CD4-positive, alpha-beta T cell treated with Interferon alpha-2 for 1 hour (primary cell): Measurements from ENCODE around the gene CDC27.
"Not testable (repeated sequence)": the region's sequence is repeated elsewhere in the genome, so short reads cannot be mapped to it uniquely, and the experiment has no call there.

Experiments used
- DNase-seq, 2 donors: peaks; one replicate each; pipeline ENCODE4 v3.0.0-alpha.2; 2020 to 2022

CDC27 gene

DNA sequence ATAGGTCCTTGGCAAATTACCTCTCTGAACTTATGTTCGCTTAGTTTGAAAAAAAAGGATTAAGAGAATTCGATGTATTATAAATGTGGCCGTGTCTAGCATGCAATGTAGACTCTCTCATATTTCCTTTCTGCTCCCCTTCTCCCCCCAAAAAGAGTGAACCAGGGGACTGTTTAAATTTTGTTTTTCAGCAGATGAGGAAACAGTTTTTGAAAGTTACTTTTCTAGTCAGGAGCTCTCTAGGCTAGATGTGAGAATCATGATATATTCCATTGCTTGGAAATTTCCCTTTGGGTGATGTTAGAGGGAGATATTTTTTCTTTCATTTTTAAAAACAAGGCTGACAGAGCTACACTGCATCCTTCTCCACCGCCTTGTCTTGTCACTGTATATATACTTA is 1.1 kb upstream of the CDC27 start:
- DNase-seq, result no peak

DNA sequence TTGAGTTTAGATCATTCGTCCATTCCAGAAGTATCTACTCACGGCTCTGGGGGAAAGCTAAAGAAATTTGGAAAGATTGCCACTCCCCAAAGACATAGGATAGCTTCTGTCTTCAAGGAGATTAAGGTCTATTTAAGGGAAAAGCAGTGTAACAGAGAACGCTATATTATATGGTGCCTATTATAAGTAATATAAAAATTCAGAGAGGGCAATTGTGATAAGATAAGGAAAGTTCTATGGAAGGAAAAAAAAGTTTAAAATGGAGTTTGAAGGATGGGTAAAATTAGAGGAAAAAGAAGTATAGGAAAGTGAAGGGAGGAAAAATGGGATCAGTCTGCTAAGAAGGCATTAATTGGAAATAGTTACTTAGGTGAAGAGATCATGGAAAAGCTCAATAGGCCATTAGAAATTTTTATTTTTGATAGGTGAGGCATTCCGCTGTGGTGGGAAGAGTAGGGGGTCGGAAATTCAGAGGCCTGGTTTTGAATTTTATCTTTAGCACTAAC is 690 bp upstream of the CDC27 start:
- DNase-seq, result no peak

DNA sequence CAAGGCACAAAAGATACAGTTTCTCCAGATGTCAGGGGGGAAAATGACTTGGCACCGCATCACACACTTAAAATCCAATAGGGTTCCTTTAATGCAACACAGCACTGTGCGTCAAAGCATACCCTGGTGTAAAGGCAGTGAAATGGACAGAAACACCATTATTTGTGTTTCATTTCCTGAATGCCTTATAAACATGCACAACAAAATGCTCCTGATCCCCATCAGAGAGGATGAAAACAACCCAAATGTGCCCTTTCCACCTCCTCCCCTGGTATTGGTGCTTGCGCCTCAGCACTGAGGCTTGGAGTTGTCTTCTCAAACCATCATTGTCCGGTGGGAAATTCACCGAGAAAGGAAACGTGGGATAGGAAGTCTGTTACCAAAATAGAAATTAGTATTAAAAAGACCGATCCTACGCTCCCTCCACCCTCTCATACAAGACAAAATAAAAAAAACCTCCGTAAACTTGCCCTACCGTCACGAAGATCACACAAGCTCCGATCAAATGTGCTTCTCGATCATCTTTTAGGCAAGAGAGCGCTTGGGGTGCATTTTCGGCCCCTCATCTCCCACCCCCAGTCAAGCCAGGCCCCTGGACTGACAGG is 722 bp downstream of the CDC27 start:
- peak; percentile 7 to 46 for DNase-seq

DNA sequence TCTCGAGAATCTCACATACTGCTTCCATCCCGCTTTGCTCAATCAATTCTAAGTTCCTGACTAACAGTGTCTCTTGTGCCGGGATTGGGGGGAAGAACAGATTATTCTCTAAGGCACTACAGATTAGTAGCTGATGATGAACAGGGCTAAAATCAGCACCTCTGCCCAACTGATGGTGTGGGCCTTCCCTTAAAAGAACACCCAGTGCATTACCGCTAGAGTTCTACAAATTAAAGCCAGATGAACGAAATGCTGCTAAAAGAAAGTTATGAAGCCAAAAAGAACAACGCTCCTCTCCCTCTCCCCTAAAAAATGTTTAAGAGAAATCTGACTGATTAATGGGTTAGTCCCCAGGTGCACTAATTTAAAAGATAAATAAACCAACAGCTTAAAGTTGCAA is 4.4 kb downstream of the CDC27 start:
- DNase-seq, result no peak

DNA sequence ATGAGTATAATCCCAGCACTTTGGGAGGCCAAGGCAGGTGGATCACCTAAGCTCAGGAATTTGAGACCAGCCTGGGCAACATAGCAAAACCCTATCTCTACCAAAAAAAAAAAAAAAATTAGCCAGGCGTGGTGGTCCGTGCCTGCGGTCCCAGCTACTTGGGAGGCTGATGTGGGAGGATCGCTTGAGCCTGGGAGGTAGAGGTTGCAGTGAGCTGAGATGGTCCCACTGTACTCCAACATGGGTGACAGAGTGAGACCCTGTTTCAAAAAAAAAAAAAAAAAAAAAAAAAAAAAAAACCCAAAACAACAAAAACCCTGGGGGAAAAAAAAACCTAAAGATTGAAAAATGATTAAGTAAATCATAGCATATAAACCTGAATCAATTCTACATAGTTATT is 8.1 kb downstream of the CDC27 start:
- not testable (repeated sequence) for DNase-seq

DNA sequence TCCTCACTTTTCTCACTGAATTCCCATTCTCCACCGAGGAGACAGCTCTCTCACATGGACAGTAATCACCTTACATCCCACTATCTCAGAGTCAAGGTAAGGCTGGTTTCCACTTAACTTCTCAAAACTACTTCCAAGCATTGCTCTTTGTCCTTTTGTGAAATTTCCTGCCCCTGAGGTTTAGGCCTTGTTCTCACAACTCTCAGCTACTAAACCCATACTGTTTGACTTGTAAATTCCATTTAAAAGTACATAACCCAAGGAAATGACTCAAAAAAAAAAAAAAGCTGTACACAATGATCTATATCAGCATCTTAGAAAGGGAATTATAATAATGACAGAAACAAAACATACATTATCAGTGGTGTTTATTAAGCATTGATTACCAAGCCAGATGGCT is 8.8 kb downstream of the CDC27 start:
- no peak for DNase-seq

DNA sequence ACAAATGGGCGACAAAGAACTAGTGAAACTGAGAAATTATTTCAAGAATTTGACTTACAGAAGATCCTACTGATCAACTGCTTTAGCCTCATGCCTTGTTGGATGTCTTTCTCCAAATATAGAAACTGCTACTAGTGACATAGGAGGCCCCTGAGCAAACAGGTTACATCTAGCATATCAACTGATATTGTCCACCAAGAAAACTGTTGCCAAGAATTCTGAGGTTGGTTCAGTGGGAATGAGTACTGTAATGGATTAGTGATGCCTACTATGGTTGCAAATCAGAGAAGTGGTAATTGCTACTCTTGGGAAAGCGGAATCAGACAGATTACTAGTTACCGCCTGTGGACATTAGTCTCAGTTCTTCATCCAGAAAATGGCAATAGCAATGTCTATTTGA is 10.0 kb downstream of the CDC27 start:
- no peak for DNase-seq

DNA sequence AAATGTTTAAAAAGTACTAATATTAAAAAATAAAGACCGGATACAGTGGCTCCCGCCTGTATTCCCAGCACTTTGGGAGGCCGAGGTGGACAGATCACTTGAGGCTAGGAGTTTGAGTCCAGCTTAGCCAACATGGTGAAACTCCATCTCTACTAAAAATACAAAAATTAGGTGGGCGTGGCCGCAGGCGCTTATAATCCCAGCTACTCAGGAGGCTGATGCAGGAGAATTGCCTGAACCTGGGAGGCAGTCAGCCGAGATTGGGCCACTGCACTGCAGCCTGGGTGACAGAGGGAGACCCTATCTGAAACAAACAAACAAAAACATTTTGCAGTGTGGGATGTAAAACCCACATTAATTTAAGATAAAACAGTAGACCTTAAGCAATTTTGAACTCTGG is 11.8 kb downstream of the CDC27 start:
- DNase-seq, result no peak

DNA sequence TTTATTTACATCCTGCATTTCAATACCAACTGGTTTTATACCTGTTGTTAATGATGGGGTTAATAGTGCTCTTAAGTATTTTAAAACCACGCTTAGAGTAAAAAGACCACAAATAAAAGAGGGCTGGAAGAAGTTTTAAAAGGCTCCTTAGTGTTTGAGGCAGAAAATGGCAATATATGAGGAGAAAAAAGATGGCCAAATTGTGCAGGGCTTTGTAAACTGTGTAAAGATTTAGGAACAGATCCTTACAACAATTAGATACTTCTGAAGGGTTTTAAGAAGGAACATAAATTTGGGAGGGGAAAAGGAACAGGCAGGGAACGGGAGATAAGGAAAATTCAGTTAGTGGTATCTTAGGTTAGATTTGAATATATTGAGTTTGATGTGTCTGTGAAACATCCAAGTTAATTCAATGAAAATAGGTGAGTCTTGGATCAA is 12.7 kb downstream of the CDC27 start:
- no peak for DNase-seq

DNA sequence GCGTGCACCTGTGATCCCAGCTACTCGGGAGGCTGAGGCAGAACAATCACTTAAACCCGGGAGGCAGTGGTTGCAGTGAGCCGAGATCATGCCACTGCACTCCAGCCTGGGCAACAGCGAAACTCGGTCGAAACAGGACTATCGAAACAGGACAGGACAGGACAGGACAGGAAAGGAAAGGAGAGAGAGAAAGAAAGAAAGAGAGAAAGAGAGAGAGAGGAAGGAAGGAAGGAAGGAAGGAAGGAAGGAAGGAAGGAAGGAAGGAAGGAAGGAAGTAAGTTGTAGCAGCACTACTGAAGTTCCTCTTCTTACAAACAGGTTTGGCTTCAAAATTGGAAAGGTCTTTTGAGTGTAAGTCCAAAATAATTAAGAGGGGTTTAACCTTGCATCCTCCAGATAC is 14.3 kb downstream of the CDC27 start:
- DNase-seq, result not testable (repeated sequence)

DNA sequence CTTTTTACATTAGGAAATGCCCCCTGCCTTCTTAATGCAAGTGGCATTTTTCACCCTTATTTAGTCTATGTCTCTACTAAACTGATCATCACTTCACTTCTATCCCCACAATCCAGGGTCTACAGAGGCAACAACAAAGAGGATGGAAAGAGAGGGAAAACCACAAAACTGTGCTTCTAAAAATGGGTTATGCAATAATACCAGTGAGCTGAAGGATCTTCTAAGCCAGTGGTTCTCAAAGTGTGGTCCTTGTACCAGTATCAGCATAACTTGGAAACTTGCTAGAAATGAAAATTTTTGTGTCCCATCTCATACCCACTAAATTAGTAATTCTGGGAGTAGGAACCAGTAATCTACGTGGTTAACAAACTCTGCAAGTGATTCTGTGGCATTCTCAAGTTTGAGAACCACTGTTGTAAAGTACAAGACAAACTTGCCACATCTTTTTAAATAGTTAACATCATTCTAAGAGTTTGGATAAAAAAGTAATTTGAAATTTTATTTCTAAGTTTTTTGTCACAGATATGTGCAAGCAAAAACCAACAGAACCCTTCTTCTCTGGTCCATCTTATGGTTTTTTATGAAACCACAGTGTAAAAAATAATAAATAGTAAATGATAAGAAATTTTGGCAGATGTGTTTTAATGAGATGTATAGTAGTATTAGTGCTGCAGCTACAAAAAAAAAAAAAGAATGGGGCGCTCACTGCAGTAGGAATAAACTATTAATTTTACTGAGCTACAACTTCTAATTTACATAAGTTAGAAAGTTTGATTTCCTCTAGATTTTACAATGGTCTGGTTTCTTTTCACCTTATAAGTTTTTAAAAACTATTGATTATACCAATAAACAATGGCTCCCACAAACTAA is 16.2 kb downstream of the CDC27 start:
- no peak for DNase-seq

DNA sequence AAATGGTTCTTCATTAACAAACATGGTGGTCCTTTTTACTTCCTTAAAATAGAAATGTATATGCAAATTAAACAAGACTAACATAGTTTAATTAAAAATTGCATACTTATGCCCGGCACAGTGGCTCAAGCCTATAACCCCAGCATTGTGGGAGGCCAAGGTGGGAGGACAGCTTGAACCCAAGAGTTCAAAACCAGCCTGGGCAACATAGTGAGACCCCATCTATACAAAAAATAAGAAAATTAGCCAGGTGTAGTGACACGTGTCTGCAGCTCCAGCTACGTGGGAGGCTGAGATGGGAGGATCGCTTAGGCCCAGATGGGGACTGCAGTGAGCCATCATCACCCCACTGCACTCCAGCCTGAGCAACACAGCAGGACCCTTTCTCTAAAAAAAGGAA is 18.4 kb downstream of the CDC27 start:
- no peak for DNase-seq

DNA sequence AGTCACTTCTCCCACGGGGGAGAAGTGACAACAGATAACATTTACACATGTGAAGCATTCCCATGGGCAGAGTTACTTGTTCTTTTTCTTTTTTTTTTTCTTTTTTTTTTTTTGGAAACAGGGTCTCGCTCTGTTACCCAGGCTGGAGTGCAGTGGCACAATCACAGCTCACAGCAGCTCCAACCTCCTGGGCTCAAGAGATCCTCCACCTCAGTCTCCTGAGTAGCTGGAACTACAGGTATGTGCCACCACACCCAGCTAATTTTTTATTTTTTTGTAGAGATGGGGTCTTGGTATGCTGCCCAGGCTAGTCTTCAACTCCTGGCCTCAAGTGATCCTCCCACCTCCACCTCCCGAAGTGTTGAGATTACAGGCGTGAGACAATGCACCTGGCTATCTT is 20.2 kb downstream of the CDC27 start:
- DNase-seq, result not testable (repeated sequence)

DNA sequence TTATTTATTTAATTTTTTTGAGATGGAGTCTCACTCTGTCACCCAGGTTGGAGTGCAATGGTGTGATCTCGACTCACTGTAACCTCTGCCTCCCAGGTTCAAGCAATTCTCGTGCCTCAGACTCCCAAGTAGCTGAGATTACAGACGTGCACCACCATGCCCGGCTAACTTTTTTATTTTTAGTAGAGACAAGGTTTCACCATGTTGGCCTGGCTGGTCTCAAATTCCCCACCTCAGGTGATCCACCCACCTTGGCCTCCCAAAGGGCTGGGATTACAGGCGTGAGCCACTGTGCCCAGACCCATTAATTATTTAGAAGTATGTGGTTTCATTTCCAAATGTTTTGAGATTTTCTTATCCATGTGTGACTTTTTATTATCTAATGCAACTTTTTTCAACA is 22.2 kb downstream of the CDC27 start:
- DNase-seq, result not testable (repeated sequence)

DNA sequence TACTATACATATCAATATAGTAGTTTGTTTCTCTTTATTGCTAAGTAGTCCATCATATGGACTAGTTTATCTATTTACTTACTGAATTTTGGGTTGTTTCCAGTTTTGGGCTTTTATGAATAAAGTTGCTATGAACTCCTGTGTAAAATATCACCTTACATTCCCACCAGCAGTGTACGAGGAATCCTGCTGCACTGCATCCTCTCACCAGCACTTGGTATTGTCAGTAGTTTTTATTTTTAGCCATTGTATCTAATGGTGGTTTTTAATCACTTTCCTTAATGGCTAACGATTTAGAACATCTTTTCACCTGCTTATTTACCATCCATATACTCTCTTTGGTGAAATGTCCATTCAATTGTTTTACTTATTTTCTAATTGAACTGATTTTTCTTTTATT is 24.0 kb downstream of the CDC27 start:
- DNase-seq, result no peak

DNA sequence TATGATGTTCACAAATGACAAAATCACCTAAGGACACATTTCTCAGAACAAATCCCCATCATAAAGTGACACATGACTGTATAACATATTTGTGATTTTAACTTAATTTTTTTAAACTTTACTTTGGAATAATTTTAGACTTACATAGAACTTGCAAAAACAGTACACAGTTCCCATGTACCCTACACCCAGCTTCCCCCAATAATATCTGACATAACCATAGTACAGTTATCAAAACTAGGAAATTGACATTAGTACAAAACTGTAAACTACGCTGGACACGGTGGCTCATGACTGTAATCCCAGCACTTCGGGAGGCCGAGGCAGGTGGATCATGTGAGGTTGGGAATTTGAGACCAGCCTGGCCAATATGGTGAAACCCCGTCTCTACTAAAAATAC is 24.8 kb downstream of the CDC27 start:
- DNase-seq, result no peak

DNA sequence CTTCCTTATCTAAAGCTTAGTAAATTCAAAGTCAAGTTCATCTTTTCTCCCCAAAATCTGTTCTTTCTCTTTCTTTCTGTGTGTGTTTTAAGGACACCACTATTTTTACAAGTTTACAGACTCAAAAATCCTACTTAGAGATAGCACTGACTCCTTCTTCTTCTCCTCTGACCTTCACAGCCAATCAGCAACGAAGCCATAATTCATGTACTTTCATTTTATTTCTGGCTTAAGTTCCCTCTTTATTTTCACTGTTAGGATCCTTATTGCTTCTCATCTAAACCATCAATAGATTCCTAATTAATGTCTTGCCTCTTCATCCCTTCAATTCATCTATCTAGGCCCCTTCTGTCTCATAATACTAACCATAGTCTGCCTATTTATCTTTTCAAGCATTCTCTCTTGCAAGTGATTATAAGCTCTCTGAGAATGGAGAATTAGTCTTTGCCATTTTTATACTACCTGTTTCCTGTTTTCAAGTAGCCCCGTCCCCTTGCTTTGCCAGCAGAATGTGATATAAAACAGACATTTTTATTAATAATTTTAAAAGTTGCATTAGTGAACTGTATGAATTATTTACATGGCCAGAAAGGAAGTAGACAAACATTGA is 27.0 kb downstream of the CDC27 start:
- no peak for DNase-seq

DNA sequence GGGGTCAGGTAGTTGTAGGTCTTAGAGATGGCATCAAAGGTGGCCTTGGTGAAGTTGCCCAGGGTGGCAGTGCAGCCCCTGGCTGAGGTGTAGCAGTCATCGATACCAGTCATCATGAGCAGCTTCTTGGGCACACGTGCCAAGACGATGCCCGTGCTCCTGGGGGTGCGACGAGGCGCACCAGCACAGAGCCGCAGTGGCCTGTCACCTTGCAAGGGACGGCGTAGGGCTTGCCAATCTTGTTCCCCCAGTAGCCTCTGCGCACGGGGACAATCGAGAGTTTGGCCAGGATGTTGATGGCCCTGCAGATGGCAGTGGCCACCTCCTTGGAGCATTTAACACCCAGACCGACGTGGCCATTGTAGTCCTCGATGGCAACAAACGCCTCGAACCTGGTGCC is 29.8 kb downstream of the CDC27 start:
- no peak for DNase-seq

DNA sequence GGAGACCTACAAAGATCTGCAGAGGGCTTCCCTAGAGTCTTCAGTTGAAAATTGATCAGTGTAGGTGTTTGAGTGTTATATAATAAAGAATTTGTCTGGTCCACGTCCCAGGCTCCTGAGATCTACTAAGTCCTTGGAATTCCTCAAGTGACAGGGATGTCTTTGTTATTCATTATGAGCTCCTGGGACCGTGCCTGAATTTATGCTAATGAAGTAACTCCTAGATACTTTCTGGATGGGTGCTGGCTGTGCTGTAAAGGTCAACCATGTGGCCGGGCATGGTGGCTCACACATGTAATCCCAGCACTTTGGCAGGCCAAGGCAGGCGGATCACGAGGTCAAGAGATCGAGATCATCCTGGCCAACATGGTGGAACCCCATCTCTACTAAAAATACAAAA is 43.7 kb downstream of the CDC27 start:
- no peak for DNase-seq

DNA sequence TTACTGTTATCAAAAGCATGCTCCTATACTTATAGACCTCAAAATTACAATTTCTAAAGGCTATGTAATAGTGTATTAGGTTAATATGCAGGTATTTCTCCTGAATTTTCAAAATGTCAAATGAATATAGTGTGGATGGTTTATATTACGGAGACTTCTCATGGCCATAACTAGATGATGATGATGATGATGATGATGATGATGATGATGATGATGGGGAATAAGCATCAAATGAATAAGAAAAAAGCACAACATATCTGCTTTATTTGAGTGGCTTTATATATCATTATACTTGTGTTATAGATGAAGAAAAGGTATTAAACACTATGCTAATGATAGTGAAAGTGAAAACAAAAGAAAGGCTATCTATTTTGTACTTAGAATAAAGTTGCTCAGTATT is 53.9 kb downstream of the CDC27 start:
- DNase-seq, result no peak

DNA sequence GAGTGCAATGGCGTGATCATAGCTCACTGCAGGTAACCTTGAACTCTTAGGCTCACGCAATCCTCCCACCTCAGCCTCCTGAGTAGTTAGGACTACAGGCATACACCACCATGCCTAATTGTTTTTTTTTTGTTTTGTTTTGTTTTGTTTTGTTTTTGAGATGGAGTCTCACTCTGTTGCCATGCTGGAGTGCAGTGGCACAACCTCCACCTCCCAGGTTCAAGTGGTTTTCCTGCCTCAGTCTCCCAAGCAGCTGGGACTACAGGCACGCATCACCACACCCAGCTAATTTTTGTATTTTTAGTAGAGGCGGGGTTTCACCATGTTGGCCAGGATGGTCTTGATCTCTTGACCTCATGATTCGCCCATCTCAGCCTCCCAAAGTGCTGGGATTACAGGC is 54.7 kb downstream of the CDC27 start:
- DNase-seq, result not testable (repeated sequence)

DNA sequence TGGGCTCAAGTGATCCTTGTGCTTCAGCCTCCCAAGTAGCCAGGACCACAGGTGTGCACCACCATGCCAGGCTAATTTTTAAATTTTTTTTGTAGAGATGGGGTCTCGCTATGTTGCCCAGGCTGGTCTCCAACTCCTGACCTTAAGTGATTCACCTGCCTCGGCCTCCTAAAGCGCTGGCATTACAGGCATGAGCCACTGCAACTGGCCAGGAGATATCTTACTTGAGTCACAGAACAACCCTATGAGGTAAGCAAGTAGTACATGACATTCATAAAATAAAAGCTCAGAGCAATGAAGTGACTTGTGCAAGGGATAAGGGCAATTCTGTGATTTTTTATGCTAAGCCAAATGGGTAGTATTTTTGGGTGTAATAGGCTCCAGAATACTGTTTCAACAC is 57.3 kb downstream of the CDC27 start:
- no peak for DNase-seq

DNA sequence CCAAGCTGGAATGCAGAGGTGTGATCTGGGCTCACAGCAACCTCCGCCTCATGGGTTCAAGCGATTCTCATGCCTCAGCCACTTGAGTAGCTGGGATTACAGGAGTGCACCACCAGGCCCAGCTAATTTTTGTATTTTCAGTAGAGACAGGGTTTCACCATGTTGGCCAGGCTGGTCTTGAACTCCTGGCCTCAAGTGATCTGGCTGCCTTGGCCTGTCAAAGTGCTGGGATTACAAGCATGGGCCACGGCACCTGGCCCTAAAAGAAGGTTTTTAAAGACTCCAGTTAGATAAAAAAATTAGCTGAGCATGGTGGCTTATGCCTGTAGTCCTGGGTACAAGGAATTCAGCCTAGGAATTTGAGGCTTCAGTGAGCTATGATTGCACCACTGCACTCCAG is 62.3 kb downstream of the CDC27 start:
- not testable (repeated sequence) for DNase-seq

DNA sequence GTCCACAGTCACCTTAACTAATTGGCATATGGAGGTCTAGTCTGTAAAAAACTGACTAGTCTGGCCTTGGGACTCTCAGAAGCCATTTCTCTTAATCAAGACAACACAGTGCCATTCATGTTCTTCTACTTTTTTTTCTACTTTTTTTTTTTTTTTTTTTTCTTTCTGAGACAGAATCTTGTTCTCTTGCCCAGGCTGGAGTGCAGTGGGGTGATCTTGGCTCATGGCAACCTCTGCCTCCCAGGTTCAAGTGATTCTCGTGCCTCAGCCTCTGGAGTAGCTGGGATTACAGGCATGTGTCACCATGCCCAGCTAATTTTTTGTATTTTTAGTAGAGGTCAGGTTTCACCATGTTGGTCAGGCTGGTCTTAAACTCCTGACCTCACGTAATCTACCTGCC is 65.8 kb downstream of the CDC27 start:
- DNase-seq, result not testable (repeated sequence)
